NB4 (cell line): ENCODE measurements around the gene PTPRD.
"Not testable (repeated sequence)": the region's sequence is repeated elsewhere in the genome, so short reads cannot be mapped to it uniquely, and the experiment has no call there.

Experiments used
- DNase-seq: peaks from one replicate; pipeline ENCODE4 v3.0.0; 2010; ENCODE audit warnings: low read depth
- H3K4me3 ChIP-seq: one replicate; pipeline ENCODE4 v1.5.1; 2011; ENCODE audit warnings: mild to moderate bottlenecking, low read depth, low read length, moderate library complexity
- MAX ChIP-seq: IDR thresholded peaks from 2 replicates; pipeline ENCODE4 v1.6.1; 2011; ENCODE audit warnings: low read depth, low read length
- MYC ChIP-seq: IDR thresholded peaks from 2 replicates; pipeline ENCODE4 v1.6.1; 2011; ENCODE audit warnings: low read depth, low read length
- POLR2A ChIP-seq: IDR thresholded peaks from 2 replicates; pipeline ENCODE4 v1.6.1; 2011; ENCODE audit warnings: mild to moderate bottlenecking; ENCODE audit not compliant: insufficient read length; ENCODE audit errors: extremely low read depth
- TF ChIP-seq, protein P1 (sequence below): IDR thresholded peaks from one replicate; pipeline ENCODE4 v1.5.1; 2012; ENCODE audit warnings: low read depth, low read length

Gene PTPRD

DNA sequence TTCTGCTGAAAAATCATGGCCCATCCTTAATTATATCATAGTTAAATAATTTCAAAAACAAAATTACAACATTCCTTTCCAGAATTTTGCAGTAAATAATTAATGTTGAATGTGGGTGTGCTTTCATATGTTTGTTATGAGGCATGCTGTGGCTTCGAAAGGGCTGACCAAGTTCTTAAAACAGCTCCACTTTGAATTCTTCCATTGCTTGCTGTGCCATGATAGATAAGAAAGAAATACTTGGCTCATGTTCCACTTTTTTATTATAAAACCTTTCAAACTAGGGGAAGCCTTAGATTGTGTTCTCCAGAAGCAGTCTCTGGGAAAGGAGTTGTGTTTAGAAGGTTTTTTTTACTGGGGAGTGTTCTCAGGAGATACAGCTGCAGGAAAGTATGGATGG is 1534.5 kb downstream of the PTPRD start:
- H3K4me3 ChIP-seq: no peak overlapping the region
- no peak for DNase-seq
- TF ChIP-seq POLR2A (no peak), MYC (no peak), MAX (no peak)
- TF ChIP-seq, protein P1, sequence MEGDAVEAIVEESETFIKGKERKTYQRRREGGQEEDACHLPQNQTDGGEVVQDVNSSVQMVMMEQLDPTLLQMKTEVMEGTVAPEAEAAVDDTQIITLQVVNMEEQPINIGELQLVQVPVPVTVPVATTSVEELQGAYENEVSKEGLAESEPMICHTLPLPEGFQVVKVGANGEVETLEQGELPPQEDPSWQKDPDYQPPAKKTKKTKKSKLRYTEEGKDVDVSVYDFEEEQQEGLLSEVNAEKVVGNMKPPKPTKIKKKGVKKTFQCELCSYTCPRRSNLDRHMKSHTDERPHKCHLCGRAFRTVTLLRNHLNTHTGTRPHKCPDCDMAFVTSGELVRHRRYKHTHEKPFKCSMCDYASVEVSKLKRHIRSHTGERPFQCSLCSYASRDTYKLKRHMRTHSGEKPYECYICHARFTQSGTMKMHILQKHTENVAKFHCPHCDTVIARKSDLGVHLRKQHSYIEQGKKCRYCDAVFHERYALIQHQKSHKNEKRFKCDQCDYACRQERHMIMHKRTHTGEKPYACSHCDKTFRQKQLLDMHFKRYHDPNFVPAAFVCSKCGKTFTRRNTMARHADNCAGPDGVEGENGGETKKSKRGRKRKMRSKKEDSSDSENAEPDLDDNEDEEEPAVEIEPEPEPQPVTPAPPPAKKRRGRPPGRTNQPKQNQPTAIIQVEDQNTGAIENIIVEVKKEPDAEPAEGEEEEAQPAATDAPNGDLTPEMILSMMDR: no peak

DNA sequence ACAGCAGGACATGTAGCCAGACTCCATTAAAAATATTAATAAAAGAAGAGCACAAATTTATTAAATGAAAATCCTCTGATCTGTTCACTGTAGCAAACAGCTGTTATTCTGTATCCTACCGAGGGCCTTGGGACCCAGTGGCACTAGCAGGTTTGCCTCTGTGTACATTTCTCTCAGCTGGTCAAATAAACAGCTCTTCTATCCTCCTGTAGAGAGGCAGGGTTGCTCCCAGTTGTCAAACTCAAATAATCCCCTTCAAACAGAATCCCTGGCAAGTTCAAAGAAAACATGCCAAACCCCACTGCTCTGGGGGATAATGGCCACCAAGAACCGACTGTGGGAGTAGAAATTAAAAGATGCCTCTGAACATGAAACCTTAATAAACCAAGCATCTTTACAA is 1551.2 kb downstream of the PTPRD start:
- H3K4me3 ChIP-seq: no peak overlapping the region
- no peak for DNase-seq
- TF ChIP-seq POLR2A (no peak), MYC (no peak), MAX (no peak)
- TF ChIP-seq, protein P1: no peak

DNA sequence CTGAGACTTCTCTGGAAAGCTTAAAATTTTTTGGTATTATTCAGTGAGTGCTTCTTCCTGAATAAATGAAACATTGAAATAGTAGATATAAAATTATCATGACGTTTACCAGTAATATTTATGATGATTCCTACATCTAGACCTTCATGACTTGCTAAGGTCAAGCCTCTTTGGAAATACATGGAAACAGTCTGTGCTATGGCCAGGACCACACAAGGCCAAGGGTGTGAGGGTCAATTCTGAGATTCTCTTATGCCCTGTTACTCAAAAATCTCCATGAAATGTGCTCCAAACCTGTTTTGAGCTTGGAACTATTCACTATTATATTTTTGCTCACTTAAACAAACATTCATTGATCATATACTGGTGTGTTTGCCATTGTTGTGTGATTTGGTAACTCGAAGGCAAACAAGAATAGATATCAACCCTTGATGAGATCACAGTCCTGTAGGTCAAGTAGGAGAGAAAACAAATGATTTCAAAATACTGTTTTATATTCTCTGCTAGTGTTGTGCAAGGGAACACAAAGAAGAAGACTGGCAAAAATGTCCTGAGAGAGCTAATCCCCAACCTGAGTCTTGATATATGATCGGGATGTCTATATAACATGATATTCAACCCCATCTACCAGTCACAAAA is 1558.3 kb downstream of the PTPRD start:
- no peak for DNase-seq
- TF ChIP-seq POLR2A (no peak), MAX (no peak), MYC (no peak)
- TF ChIP-seq, protein P1: no peak
- no peak overlapping the region for H3K4me3 ChIP-seq

DNA sequence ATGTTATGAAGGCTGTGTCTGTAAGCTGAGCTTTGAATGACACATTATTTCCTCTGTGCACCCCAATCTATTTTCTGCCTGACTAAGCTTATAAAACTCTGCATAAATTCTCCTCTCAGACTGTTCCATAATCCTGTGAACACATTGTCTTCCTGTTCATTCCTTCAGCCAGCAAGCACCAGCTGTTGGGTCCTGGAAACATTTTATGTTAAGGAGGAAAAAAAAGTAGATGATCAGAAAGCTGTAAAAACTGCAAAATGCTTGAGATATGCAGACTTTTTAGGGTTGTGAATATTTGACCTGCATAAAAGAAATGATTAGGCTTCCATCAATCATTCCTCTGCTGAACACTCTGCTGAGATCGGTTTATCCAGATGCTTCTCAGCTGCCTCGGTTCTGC is 1567.2 kb downstream of the PTPRD start:
- no peak for DNase-seq
- TF ChIP-seq, protein P1: no peak
- no peak for TF ChIP-seq MAX
- no peak for TF ChIP-seq MYC
- TF ChIP-seq POLR2A: no peak
- no peak overlapping the region for H3K4me3 ChIP-seq

GRCh38 chr9:9045072-9045471 is 1567.7 kb downstream of the PTPRD start:
- no peak for DNase-seq
- TF ChIP-seq MAX: no peak
- no peak for TF ChIP-seq POLR2A
- TF ChIP-seq MYC: no peak

GRCh38 chr9:9043788-9044187 is 1569.0 kb downstream of the PTPRD start:
- H3K4me3 ChIP-seq, DNase-seq: not testable (repeated sequence)

More at GRCh38 chr9:9045072-9045471, 1567.7 kb downstream of the PTPRD start:
- no peak overlapping the region for H3K4me3 ChIP-seq

GRCh38 chr9:9041756-9042155 is 1571.0 kb downstream of the PTPRD start:
- no peak overlapping the region for H3K4me3 ChIP-seq
- DNase-seq: no peak
- no peak for TF ChIP-seq MYC
- TF ChIP-seq, protein P1: no peak
- no peak for TF ChIP-seq MAX
- no peak for TF ChIP-seq POLR2A
